Endodermal cell (in vitro differentiated cells): Measurements from ENCODE around the gene TSR2. TPM values are rescaled to one million over a fixed set of nuclear protein-coding genes. Genes with fewer than 3 reads are reported as not detected.
A peak's percentile ranks its signal among the peaks of the same experiment; 100 is the strongest.

ENCODE experiments used
- DNase-seq: peaks from one replicate; pipeline ENCODE4 v3.0.0-alpha.2; 2017
- H3K27ac ChIP-seq: 2 replicates; pipeline ENCODE4 v1.5.1; 2013; ENCODE audit warnings: mild to moderate bottlenecking, low read depth, low read length, moderate library complexity
- H3K27me3 ChIP-seq: 2 replicates; pipeline ENCODE4 v1.6.1; 2013; ENCODE audit warnings: mild to moderate bottlenecking, low read length, moderate library complexity; ENCODE audit not compliant: insufficient read depth, control insufficient read depth, poor library complexity, severe bottlenecking
- H3K36me3 ChIP-seq: 2 replicates; pipeline ENCODE4 v1.7.0; 2013; ENCODE audit warnings: mild to moderate bottlenecking, low read length, moderate library complexity; ENCODE audit not compliant: control insufficient read depth, insufficient read depth
- H3K4me1 ChIP-seq: one replicate; pipeline ENCODE4 v1.7.0; 2013; ENCODE audit warnings: low read length; ENCODE audit not compliant: control insufficient read depth, insufficient read depth
- H3K4me3 ChIP-seq: 2 replicates; pipeline ENCODE4 v1.5.1; 2013; ENCODE audit warnings: mild to moderate bottlenecking, low read length, moderate library complexity
- H3K9ac ChIP-seq: 2 replicates; pipeline ENCODE4 v1.6.1; 2013; ENCODE audit warnings: mild to moderate bottlenecking, low read length, moderate library complexity; ENCODE audit not compliant: poor library complexity, severe bottlenecking; ENCODE audit errors: extremely low read depth
- H3K9me3 ChIP-seq: 2 replicates; pipeline ENCODE4 v1.6.1; 2013; ENCODE audit warnings: mild to moderate bottlenecking, low read length, moderate library complexity; ENCODE audit not compliant: control insufficient read depth
- H3K27ac Mint-ChIP-seq: 2 replicates; pipeline ENCODE4 v1.8.0; 2020; ENCODE audit warnings: mixed read lengths
- H3K27me3 Mint-ChIP-seq: 2 replicates; pipeline ENCODE4 v1.8.0; 2021; ENCODE audit warnings: mild to moderate bottlenecking, mixed read lengths; ENCODE audit not compliant: insufficient read depth
- H3K36me3 Mint-ChIP-seq: 2 replicates; pipeline ENCODE4 v1.8.0; 2020; ENCODE audit warnings: low read depth, mixed read lengths
- H3K4me1 Mint-ChIP-seq: 2 replicates; pipeline ENCODE4 v1.8.0; 2020; ENCODE audit warnings: mixed read lengths
- H3K4me3 Mint-ChIP-seq: 2 replicates; pipeline ENCODE4 v1.8.0; 2020; ENCODE audit warnings: mild to moderate bottlenecking, moderate library complexity, mixed read lengths
- H3K9me3 Mint-ChIP-seq: 2 replicates; pipeline ENCODE4 v1.8.0; 2020; ENCODE audit warnings: mild to moderate bottlenecking, mixed read lengths
- WGBS, 2 experiments: methylation state at CpG; one replicate each; pipeline versions ENCODE4 v1.1.5 to v1.1.7; 2013; ENCODE audit warnings: missing lambda C conversion rate in 2 of 2, mixed read lengths in 1 of 2; ENCODE audit not compliant: insufficient coverage in 1 of 2, insufficient read length in 1 of 2; 5-methylcytosine and 5-hydroxymethylcytosine counted together
- total RNA-seq, 2 donors: library from RNA; stranded (reverse); fragmentation: NEBNext Ultra II Directional in 1 of 2; extraction: Animal tissue kit (Norgen Biotek cat#: 25700) in 1 of 2; gene quantifications; 2 replicates in 1 of 2; 3 replicates in 1 of 2; pipeline ENCODE4 v1.2.1, GENCODE V29; 2021
- TF ChIP-seq, protein P1 (sequence below): fragments of 200-600 bp; sonication (generic); conservative IDR thresholded peaks from 2 replicates; pipeline ENCODE4 v1.5.0; 2021; ENCODE audit warnings: antibody characterized with exemption, mild to moderate bottlenecking

TSR2 gene
- total RNA-seq, 2 donors from 2014 or later, result 41.3 to 54.0 TPM

DNA sequence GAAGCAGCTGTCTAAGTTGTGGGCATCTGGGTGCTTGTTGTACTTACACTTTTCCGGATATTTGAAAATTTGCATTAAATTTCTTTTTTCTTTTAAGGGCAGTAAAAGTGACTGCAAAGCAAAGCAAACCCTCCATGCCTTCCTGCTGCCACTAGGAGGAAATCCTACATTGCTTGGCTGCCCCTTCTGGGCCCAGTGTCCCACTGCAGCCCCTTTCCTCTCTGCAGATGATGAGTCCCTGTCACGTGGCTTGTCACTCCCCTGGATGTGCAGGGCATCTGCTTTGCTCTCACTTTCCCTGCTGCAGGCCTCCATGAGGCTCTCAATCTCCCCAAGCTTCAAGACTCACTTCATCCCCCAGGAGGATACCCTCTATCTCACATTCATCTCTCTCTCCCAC is 12.7 kb downstream of the TSR2 start:
- TF ChIP-seq, protein P1, sequence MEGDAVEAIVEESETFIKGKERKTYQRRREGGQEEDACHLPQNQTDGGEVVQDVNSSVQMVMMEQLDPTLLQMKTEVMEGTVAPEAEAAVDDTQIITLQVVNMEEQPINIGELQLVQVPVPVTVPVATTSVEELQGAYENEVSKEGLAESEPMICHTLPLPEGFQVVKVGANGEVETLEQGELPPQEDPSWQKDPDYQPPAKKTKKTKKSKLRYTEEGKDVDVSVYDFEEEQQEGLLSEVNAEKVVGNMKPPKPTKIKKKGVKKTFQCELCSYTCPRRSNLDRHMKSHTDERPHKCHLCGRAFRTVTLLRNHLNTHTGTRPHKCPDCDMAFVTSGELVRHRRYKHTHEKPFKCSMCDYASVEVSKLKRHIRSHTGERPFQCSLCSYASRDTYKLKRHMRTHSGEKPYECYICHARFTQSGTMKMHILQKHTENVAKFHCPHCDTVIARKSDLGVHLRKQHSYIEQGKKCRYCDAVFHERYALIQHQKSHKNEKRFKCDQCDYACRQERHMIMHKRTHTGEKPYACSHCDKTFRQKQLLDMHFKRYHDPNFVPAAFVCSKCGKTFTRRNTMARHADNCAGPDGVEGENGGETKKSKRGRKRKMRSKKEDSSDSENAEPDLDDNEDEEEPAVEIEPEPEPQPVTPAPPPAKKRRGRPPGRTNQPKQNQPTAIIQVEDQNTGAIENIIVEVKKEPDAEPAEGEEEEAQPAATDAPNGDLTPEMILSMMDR, result peak; percentile 77
- Mint-ChIP-seq H3K36me3 (peaks cover 25% of the 10 kb centered on the region), H3K27ac (no peak overlapping the region), H3K9me3 (peaks cover 60% of the 10 kb centered on the region), H3K4me1 (no peaks in the 10 kb centered on the region), H3K27me3 (no peaks in the 10 kb centered on the region), H3K4me3 (no peak overlapping the region)
- Histone ChIP-seq H3K4me3 (no peak overlapping the region), H3K27ac (no peak overlapping the region), H3K4me1 (no peaks in the 10 kb centered on the region), H3K27me3 (no peaks in the 10 kb centered on the region), H3K9ac (no peak overlapping the region), H3K9me3 (no peaks in the 10 kb centered on the region), H3K36me3 (peaks cover 15% of the 10 kb centered on the region)
- WGBS, 2 experiments, result 56% methylated on average over 2 of the region's 2 CpGs; no CpG with 5 or more reads in 1 of the 2 experiments
- DNase-seq, result peak; percentile 81

DNA sequence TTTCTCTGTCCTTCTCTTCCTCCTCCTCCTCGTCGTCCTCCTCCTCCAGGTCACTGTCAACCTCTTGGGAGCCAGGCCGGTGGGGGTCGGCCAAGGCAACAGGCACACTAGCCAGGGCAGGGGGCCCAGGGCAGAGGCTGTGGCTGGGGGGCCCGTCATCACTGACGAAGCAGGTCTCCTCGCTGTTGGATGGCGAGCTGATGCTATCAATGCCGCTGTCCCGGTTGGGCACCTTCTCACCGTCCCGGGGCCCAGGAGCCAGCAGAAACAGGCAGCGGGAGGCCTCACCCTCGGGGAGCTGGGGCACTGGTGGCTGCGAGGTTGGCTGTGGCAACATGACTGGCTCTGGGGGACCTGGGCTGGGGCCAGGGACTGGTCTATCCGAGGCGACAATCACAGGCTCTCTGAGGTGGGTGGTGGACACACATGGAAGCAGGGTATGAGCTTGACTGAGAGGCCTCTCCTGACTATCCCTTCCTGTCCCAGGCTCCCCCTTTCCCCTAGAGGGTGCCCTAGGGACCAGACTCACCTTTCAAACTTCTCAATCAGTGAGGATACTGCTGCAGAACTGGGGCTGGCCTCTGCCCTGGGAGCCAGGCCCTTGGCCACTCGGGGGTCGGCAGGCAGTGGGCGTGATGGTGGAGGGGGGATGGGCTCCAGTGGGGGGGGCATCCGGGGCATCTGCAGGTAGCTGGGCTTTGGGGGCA is 30.0 kb downstream of the TSR2 start:
- Mint-ChIP-seq H3K4me3 (no peak overlapping the region), H3K4me1 (no peaks in the 10 kb centered on the region), H3K36me3 (peaks cover 17% of the 10 kb centered on the region), H3K27ac (no peak overlapping the region), H3K9me3 (peaks cover 59% of the 10 kb centered on the region), H3K27me3 (no peaks in the 10 kb centered on the region)
- Histone ChIP-seq H3K36me3 (peaks cover 8% of the 10 kb centered on the region), H3K27me3 (no peaks in the 10 kb centered on the region), H3K27ac (no peak overlapping the region), H3K9ac (no peak overlapping the region), H3K4me3 (no peak overlapping the region), H3K9me3 (no peaks in the 10 kb centered on the region), H3K4me1 (no peaks in the 10 kb centered on the region)
- no peak for DNase-seq
- TF ChIP-seq, protein P1, result no peak
- WGBS, 2 experiments, result 96 to 100% methylated on average over 2 to 20 of the region's 21 CpGs

DNA sequence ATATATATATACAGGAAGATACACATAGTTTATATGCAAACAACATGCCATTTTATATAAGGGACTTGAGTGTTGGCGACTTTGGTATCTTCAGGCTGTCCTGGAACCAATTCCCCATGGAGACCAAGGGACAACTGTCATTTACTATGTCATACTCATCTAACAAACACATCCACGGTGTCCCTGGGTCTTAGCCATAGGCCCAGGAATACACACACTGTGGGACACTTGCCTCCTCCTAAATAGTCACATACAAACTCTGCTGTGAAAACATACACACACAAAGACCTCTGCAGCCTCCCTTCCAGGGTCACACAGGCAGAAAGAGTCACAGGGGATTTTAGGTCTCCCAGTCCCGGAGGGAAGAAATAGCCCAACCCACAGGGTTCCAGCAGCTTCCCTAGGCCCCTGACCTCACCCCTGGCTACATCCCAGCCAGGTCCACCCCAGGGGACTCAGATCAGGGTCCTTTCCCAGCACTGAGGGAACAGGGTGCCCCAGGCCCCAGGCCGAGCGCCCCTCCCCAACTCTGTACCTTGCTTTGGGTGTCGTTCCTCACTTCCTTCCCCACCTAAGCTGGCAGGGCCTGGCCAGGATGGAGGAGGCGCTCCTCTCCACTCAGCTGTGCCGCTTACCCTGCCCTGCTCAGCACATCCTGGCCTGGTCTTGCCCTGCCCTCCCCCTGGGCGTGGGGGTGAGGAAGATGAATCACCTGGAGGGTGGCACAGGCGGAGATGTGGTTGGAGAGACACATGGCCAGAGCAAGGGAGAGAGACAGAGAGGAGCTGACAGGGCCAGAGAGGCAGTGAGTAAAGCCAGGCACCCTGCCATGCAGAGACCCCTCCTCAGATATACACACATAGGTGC is 34.0 kb downstream of the TSR2 start:
- Mint-ChIP-seq H3K27ac (no peak overlapping the region), H3K4me3 (no peak overlapping the region), H3K4me1 (peaks cover under 1% of the 10 kb centered on the region), H3K9me3 (peaks cover 58% of the 10 kb centered on the region), H3K27me3 (no peaks in the 10 kb centered on the region), H3K36me3 (peaks cover 5% of the 10 kb centered on the region)
- DNase-seq, result no peak
- TF ChIP-seq, protein P1, result no peak
- H3K27me3 ChIP-seq, result no peaks in the 10 kb centered on the region
- H3K4me3 ChIP-seq, result no peak overlapping the region
- no peaks in the 10 kb centered on the region for H3K9me3 ChIP-seq
- no peak overlapping the region for H3K9ac ChIP-seq
- WGBS, 2 experiments, result 95% methylated on average over 8 of the region's 10 CpGs; no CpG with 5 or more reads in 1 of the 2 experiments
- H3K4me1 ChIP-seq, result peaks cover 4% of the 10 kb centered on the region
- H3K27ac ChIP-seq, result no peak overlapping the region
- H3K36me3 ChIP-seq, result no peaks in the 10 kb centered on the region
